ENCODE measurements around the gene APIP.

- TF ChIP-seq EZH2 (IDR thresholded peaks at IDR 0.05), result no peak
- TF ChIP-seq POLR2AphosphoS5 (IDR thresholded peaks at IDR 0.05; ENCODE audit: borderline replicate concordance, low read depth, low read length), result no peak
- no peak for TF ChIP-seq FOXP2 (optimal IDR thresholded peaks at IDR 0.05; ENCODE audit: control extremely low read depth, extremely low read length, insufficient read depth)
These were observed 28.5 kb upstream of the APIP start for GRCh38 chr11:34944692-34945091.
